IMR-90 (cell line): Measurements from ENCODE around the gene OTUB2.

ENCODE experiments used
- CTCF ChIP-seq: conservative IDR thresholded peaks from 2 replicates; pipeline ENCODE4 v1.5.1; 2012; ENCODE audit warnings: mild to moderate bottlenecking, low read depth, low read length, improper control_type of control experiment
- POLR2A ChIP-seq: IDR thresholded peaks from 2 replicates; pipeline ENCODE4 v1.6.1; 2012; ENCODE audit warnings: mild to moderate bottlenecking, low read depth, low read length
- SMC3 ChIP-seq: fragments of 150-350 bp; IDR thresholded peaks from 2 replicates; pipeline ENCODE4 v1.6.1; 2016; ENCODE audit warnings: low read depth, mild to moderate bottlenecking, antibody characterized with exemption, low read length, moderate library complexity

DNA sequence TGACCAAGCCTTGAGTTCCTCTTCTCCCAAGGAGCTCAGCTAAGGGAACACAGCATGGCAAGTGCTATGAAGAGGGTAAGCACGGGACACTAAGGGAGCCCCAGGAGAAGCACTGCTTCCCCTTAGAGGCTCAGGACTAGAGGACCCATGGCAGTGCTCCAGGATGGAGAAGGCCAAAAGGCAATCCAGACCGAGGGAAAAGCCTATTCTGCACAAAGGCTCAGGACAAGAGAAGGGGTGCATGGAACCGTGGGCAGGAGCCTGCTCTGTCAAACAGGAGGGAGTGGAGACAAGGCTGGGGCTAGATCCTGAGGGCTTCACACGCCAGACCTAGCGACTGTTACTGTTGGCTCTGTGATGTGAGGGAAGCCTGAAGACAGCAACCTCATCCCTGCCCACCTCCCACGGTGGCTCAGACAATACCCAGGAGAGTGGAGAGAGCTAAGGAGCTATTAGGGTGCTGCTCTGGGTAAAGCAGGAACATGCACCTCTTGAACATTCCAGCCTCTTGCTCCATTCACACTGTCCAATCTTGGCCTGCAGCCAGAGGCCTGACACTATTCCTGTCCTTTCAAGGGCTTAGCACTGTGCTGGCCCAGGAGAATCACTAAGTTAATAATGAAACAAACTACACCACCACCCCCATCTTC is 24.2 kb downstream of the OTUB2 start:
- no peak for TF ChIP-seq CTCF
- TF ChIP-seq SMC3 = no peak
- no peak for TF ChIP-seq POLR2A
